Thyroid gland (tissue), 4 donors: ENCODE data around the gene ZCWPW1. TPM values are rescaled to one million over a fixed set of nuclear protein-coding genes. Genes with fewer than 3 reads are reported as not detected.
"Not testable (repeated sequence)": the region's sequence is repeated elsewhere in the genome, so short reads cannot be mapped to it uniquely, and the experiment has no call there.

Source experiments
- DNase-seq, 2 donors: peaks; one replicate each; pipeline ENCODE4 v3.0.0-alpha.2; 2019
- H3K27ac ChIP-seq, 3 donors: fragments of 200-600 bp; sonication (generic); 1 replicate in 2 of 3; 2 replicates in 1 of 3; pipeline ENCODE4 v1.5.1; 2016 to 2019; ENCODE audit warnings: mild to moderate bottlenecking in 1 of 3, moderate library complexity in 1 of 3
- H3K27me3 ChIP-seq: fragments of 200-600 bp; sonication (generic); one replicate; pipeline ENCODE4 v1.5.1; 2019
- H3K36me3 ChIP-seq, 2 donors: fragments of 200-600 bp; sonication (generic); one replicate each; pipeline ENCODE4 v1.5.1; 2016 to 2019
- H3K4me1 ChIP-seq, 2 donors: fragments of 200-600 bp; sonication (generic); one replicate each; pipeline ENCODE4 v1.5.1; 2017 to 2019
- H3K4me3 ChIP-seq, 3 donors: fragments of 200-600 bp; sonication (generic); replicated peaks in 1 of 3; 1 replicate in 2 of 3; 2 replicates in 1 of 3; pipeline ENCODE4 v1.5.1; 2016; ENCODE audit warnings: mild to moderate bottlenecking in 1 of 3
- H3K9me3 ChIP-seq: fragments of 200-600 bp; sonication (generic); one replicate; pipeline ENCODE4 v1.5.1; 2017
- POLR2A ChIP-seq, 2 donors: fragments of 450-650 bp; IDR thresholded peaks; one replicate each; pipeline ENCODE4 v1.6.1; 2017; ENCODE audit warnings: antibody characterized with exemption in 2 of 2, mild to moderate bottlenecking in 2 of 2, moderate library complexity in 1 of 2
- WGBS, 2 donors: methylation state at CpG; one replicate each; pipeline ENCODE4 v1.1.5; 2017; 5-methylcytosine and 5-hydroxymethylcytosine counted together
- intact Hi-C: fragments of 100-400 bp; cut with DNase I; formaldehyde crosslinking; loops from one replicate; pipeline ENCODE4 v1.15.1; 2023
- total RNA-seq, 4 donors: library from RNA; depleted of rRNA; stranded (reverse); fragments of >200 nt; gene quantifications; one replicate each; pipeline ENCODE4 v1.2.3, GENCODE V29; 2016
- TF ChIP-seq, protein P1 (sequence below), 6 experiments: fragments of 200-600 bp in 3 of 6; fragments of 450-650 bp in 3 of 6; sonication (generic) in 3 of 6; IDR thresholded peaks; one replicate each; pipeline ENCODE4 v1.5.1; 2016 to 2019; ENCODE audit warnings: antibody characterized with exemption in 6 of 6, mild to moderate bottlenecking in 2 of 6, inconsistent platforms in 1 of 6, moderate library complexity in 1 of 6

The ZCWPW1 gene
- total RNA-seq, 4 donors from 2014 or later, result 3.6 to 7.1 (median 4.3) TPM

GRCh38 chr7:100373870-100374598 lies 54.5 kb downstream of the ZCWPW1 start:
- H3K9me3 ChIP-seq, H3K4me1 ChIP-seq, H3K36me3 ChIP-seq, intact Hi-C loops, H3K27me3 ChIP-seq, H3K4me3 ChIP-seq, H3K27ac ChIP-seq, DNase-seq: not testable (repeated sequence)
- TF ChIP-seq, protein P1, sequence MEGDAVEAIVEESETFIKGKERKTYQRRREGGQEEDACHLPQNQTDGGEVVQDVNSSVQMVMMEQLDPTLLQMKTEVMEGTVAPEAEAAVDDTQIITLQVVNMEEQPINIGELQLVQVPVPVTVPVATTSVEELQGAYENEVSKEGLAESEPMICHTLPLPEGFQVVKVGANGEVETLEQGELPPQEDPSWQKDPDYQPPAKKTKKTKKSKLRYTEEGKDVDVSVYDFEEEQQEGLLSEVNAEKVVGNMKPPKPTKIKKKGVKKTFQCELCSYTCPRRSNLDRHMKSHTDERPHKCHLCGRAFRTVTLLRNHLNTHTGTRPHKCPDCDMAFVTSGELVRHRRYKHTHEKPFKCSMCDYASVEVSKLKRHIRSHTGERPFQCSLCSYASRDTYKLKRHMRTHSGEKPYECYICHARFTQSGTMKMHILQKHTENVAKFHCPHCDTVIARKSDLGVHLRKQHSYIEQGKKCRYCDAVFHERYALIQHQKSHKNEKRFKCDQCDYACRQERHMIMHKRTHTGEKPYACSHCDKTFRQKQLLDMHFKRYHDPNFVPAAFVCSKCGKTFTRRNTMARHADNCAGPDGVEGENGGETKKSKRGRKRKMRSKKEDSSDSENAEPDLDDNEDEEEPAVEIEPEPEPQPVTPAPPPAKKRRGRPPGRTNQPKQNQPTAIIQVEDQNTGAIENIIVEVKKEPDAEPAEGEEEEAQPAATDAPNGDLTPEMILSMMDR (IDR thresholded peaks at IDR 0.05), result peak in 1 of 6 experiments; percentile 10
- 60 to 64% methylated on average over 15 of the region's 15 CpGs for WGBS, 2 donors

DNA sequence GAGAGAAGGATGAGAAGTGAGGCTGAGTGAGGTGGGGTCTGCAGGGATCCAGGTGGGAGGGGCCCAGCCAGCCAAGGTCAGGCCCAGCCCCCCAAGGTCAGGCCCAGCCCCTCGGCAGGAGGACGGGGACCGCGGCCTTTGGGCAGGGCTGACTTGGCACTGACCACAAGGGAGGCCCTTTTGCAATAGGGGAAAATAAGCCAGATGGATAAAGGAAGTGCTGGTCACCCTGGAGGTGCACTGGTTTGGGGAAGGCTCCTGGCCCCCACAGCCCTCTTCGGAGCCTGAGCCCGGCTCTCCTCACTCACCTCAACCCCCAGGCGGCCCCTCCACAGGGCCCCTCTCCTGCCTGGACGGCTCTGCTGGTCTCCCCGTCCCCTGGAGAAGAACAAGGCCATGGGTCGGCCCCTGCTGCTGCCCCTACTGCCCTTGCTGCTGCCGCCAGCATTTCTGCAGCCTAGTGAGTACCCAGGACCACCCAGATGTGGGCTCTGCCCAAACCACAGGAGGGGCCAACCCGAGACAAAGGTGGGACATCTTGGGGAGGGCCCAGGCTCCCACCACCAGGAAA lies 55.2 kb downstream of the ZCWPW1 start, which contains the start of gene PILRA:
Gene PILRA, plus strand, starts transcription at position 227 of the 571 bp plus-strand sequence. Its CDS starts 170 bp downstream, at position 397.
- WGBS, 2 donors, result 53 to 55% methylated on average over 7 to 10 of the region's 12 CpGs
- H3K4me3 ChIP-seq, result no peak within 1 kb of the TSS
- H3K9me3 ChIP-seq, result no peaks in the 10 kb centered on the region
- no peaks in the 10 kb centered on the region for H3K27me3 ChIP-seq
- intact Hi-C loops, result no loop called here
- H3K4me1 ChIP-seq, result no peaks in the 10 kb centered on the region
- H3K27ac ChIP-seq, result no peak within 1 kb of the TSS
- TF ChIP-seq POLR2A (IDR thresholded peaks at IDR 0.05), result no peak
- TF ChIP-seq, protein P1 (IDR thresholded peaks at IDR 0.05), result no peak
- no peaks in the 10 kb centered on the region for H3K36me3 ChIP-seq
- DNase-seq, result no peak

- WGBS, 2 donors, result 67% methylated on average over 6 of the region's 6 CpGs; no CpG with 5 or more reads in 1 of the 2 donors
- H3K4me1 ChIP-seq, result no peaks in the 10 kb centered on the region
- TF ChIP-seq, protein P1 (IDR thresholded peaks at IDR 0.05), result no peak
- no peak for TF ChIP-seq POLR2A (IDR thresholded peaks at IDR 0.05)
- intact Hi-C loops, result no loop called here
- H3K4me3 ChIP-seq, result no peak overlapping the region
- no peak overlapping the region for H3K27ac ChIP-seq
- no peaks in the 10 kb centered on the region for H3K9me3 ChIP-seq
- no peak for DNase-seq
- H3K36me3 ChIP-seq, result no peaks in the 10 kb centered on the region
- H3K27me3 ChIP-seq, result no peaks in the 10 kb centered on the region
These were observed 55.8 kb downstream of the ZCWPW1 start for GRCh38 chr7:100372694-100373093.

DNA sequence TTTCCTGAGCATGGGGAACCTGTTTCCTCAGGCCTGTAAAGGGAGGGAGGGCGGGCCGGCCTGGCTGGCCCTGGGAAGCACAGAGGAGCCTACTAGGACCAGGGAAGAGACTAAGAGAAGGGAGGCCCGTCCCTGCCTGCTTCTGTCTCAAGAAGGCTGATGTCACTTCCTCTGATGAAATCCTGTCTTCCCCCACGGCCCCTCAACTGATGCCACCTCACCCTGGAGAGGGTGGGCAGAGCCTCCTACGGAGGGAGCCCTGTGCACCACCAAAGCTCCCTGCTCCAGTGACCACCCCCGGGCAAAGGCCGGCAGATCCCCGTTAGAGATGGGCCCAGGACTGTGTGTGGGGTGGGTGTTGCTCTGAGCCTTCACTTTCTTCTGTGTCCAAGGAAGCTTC lies 56.2 kb downstream of the ZCWPW1 start:
- Histone ChIP-seq H3K27ac (no peak overlapping the region), H3K4me3 (no peak overlapping the region), H3K4me1 (no peaks in the 10 kb centered on the region), H3K36me3 (no peaks in the 10 kb centered on the region), H3K27me3 (no peaks in the 10 kb centered on the region), H3K9me3 (no peaks in the 10 kb centered on the region)
- intact Hi-C loops, result no loop called here
- no peak for DNase-seq
- WGBS, 2 donors, result 37 to 46% methylated on average over 2 to 4 of the region's 8 CpGs
- TF ChIP-seq POLR2A (IDR thresholded peaks at IDR 0.05), result no peak
- TF ChIP-seq, protein P1 (IDR thresholded peaks at IDR 0.05), result no peak

DNA sequence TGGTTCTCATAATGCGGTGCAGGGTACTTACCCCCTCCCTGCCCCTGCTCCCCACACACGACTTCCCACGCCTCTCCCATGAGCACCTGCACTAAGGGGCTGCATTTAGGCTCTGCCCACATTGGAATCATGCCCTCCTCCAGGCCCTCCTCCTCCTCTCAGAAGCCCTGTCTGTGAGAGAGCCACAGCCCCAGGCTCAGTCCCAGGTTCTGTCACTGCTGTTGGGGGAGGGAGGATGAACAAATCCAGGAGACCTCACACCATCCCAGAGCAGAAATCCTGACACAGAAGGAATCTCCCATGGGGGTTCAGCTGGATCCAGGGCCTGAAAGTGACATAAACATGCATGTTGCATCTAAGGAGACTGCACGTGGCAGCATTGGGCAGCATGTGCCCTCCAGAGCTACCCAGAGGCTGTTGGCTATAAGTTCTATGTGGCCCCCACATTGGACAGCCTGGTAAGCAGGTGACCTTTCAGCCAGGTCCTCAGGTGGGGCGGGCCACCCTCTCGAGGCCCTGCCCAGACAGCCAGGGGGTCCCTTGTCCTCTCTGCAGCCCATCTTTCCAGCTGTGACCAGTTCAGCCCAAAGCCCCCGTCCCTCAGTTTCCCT lies 56.8 kb downstream of the ZCWPW1 start:
- TF ChIP-seq, protein P1 (IDR thresholded peaks at IDR 0.05), result no peak
- TF ChIP-seq POLR2A (IDR thresholded peaks at IDR 0.05), result no peak
- Histone ChIP-seq H3K9me3 (no peaks in the 10 kb centered on the region), H3K27me3 (no peaks in the 10 kb centered on the region), H3K27ac (no peak overlapping the region), H3K4me3 (no peak overlapping the region), H3K36me3 (no peaks in the 10 kb centered on the region), H3K4me1 (no peaks in the 10 kb centered on the region)
- DNase-seq, result no peak
- intact Hi-C loops, result no loop called here
- 67 to 68% methylated on average over 4 to 7 of the region's 7 CpGs for WGBS, 2 donors
